ES-I3 (cell line): ENCODE data around the gene OR5AK2.
"Not testable (repeated sequence)": the region's sequence is repeated elsewhere in the genome, so short reads cannot be mapped to it uniquely, and the experiment has no call there.

ENCODE experiments used
- H3K36me3 ChIP-seq: 2 replicates; pipeline ENCODE4 v1.6.1; 2013; ENCODE audit warnings: mild to moderate bottlenecking, low read length, control low read depth, moderate library complexity; ENCODE audit not compliant: insufficient read depth
- H3K4me1 ChIP-seq: 2 replicates; pipeline ENCODE4 v1.6.1; 2013; ENCODE audit warnings: mild to moderate bottlenecking, control low read depth, low read length; ENCODE audit not compliant: insufficient read depth
- H3K9ac ChIP-seq: 2 replicates; pipeline ENCODE4 v1.6.1; 2013; ENCODE audit warnings: low read depth, mild to moderate bottlenecking, low read length, moderate library complexity
- H3K9me3 ChIP-seq: 2 replicates; pipeline ENCODE4 v1.6.1; 2013; ENCODE audit warnings: mild to moderate bottlenecking, low read length, moderate library complexity; ENCODE audit not compliant: control insufficient read depth, insufficient read depth

Gene OR5AK2

DNA sequence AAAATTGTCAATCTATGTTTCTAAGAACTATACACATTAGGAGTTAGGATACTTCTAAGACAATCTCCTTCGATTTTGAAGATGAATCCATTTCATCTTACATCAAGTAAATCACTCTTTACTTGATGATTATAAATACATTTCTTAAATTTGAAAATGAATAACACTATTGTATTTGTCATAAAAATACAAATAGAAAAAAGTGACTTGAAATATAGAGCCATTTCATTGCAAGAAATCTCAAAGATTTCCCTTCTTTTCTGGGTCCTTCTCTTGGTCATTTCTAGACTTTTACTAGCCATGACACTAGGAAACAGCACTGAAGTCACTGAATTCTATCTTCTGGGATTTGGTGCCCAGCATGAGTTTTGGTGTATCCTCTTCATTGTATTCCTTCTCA is at the start of gene OR5AK2:
OR5AK2 (plus strand) TSS at position 301 of the 400 bp plus-strand sequence; CDS start at position 301, 0 bp downstream.
- Histone ChIP-seq H3K9ac (no peak within 1 kb of the TSS), H3K4me1 (no peaks in the 10 kb centered on the region), H3K9me3 (no peaks in the 10 kb centered on the region; the same call in 1 of the 2 replicates), H3K36me3 (no peaks in the 10 kb centered on the region)

GRCh38 chr11:56945526-56945925 is 43.2 kb upstream of the OR5AK2 start:
- not testable (repeated sequence) for H3K36me3 ChIP-seq, H3K4me1 ChIP-seq, H3K9me3 ChIP-seq, H3K9ac ChIP-seq

DNA sequence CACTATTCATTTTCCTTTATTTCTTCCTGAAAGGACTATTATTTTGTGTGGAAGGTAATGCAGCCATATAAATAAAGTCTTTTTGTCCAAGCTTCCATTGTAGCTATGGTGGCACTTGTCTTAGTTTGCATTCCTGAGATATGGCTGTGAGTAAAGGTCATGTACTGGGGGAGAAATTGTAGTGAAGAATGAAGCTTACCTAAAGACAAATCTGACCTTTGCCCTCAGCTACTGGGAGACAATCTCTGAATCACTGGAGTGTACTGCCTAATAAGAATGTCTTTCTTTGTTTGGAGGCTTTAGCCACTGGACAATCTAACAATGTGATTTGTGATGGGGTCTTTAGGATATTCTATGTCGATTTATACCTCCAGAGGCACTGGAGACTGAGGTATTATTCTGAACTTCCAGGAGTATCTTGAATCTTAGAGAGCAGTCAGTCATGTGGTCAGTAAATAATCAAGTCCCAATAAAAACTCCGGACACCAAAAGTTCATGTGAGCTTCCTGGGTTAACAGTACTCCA is 39.7 kb upstream of the OR5AK2 start:
- Histone ChIP-seq H3K36me3 (no peaks in the 10 kb centered on the region), H3K9me3 (no peaks in the 10 kb centered on the region), H3K9ac (no peak overlapping the region), H3K4me1 (no peaks in the 10 kb centered on the region)

GRCh38 chr11:56950510-56950909 is 38.2 kb upstream of the OR5AK2 start:
- H3K4me1 ChIP-seq: no peaks in the 10 kb centered on the region
- H3K9me3 ChIP-seq: no peaks in the 10 kb centered on the region
- no peak overlapping the region for H3K9ac ChIP-seq
- no peaks in the 10 kb centered on the region for H3K36me3 ChIP-seq

- not testable (repeated sequence) for H3K36me3 ChIP-seq, H3K4me1 ChIP-seq, H3K9me3 ChIP-seq, H3K9ac ChIP-seq
Observed at GRCh38 chr11:56953907-56954306, 34.8 kb upstream of the OR5AK2 start.

DNA sequence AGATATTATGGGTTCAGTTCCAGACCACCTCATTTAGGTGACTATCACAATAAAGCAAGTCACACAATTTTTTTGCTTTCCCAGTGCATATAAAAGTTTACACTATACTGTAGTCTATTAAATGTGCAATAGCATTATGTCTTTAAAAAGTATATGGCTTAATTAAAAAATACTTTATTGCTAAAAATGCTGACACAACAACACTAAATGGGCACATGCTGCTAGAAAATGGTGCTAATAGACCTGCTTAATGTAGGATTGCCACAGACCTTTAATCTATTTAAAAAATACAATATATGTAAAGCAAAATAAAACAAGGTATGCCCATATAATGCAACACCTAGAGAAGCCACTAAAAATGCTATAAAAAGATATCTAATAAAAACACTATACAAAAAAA is 27.1 kb upstream of the OR5AK2 start:
- no peak overlapping the region for H3K9ac ChIP-seq
- H3K4me1 ChIP-seq: no peaks in the 10 kb centered on the region
- H3K36me3 ChIP-seq: no peaks in the 10 kb centered on the region
- H3K9me3 ChIP-seq: no peaks in the 10 kb centered on the region

- Histone ChIP-seq H3K9me3 (no peaks in the 10 kb centered on the region), H3K36me3 (no peaks in the 10 kb centered on the region), H3K9ac (no peak overlapping the region), H3K4me1 (no peaks in the 10 kb centered on the region)
Observed at GRCh38 chr11:56967726-56968125, 21.0 kb upstream of the OR5AK2 start.

- Histone ChIP-seq H3K36me3 (no peaks in the 10 kb centered on the region), H3K9ac (no peak overlapping the region), H3K9me3 (no peaks in the 10 kb centered on the region), H3K4me1 (no peaks in the 10 kb centered on the region)
Observed at GRCh38 chr11:56968524-56968923, 20.2 kb upstream of the OR5AK2 start.

- Histone ChIP-seq H3K9ac (no peak overlapping the region), H3K36me3 (no peaks in the 10 kb centered on the region), H3K4me1 (no peaks in the 10 kb centered on the region), H3K9me3 (no peaks in the 10 kb centered on the region)
Observed at GRCh38 chr11:56977314-56977713, 11.4 kb upstream of the OR5AK2 start.

DNA sequence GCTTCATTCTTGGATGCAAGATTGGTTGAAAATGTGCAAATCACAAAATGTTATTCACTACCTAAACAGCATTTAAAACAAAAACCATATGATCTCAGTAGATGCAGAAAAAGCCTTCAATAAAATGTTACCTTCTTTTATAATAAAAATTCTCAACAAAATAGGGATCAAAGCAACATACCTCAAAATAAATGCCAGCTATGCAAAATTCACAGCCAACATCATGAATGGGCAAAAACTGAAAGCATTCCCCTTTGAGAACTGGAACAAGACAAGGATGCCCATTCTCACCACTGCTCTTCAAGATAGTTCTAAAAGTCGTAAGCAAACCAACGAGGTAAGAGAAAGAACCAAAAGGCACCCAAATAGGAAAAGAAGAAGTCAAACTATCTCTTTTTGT is 2.0 kb downstream of the OR5AK2 start:
- Histone ChIP-seq H3K36me3 (no peaks in the 10 kb centered on the region), H3K9me3 (peaks cover 5% of the 10 kb centered on the region), H3K9ac (no peak overlapping the region), H3K4me1 (no peaks in the 10 kb centered on the region)

- H3K36me3 ChIP-seq: no peaks in the 10 kb centered on the region
- no peaks in the 10 kb centered on the region for H3K4me1 ChIP-seq
- no peak overlapping the region for H3K9ac ChIP-seq
- peaks cover 10% of the 10 kb centered on the region for H3K9me3 ChIP-seq
Observed at GRCh38 chr11:56994532-56994931, 5.8 kb downstream of the OR5AK2 start.

GRCh38 chr11:57001674-57002401 is 13.1 kb downstream of the OR5AK2 start:
- H3K4me1 ChIP-seq: no peaks in the 10 kb centered on the region
- H3K9ac ChIP-seq: no peak overlapping the region
- peaks cover 10% of the 10 kb centered on the region for H3K9me3 ChIP-seq
- no peaks in the 10 kb centered on the region for H3K36me3 ChIP-seq

- H3K36me3 ChIP-seq: no peaks in the 10 kb centered on the region
- no peak overlapping the region for H3K9ac ChIP-seq
- H3K4me1 ChIP-seq: no peaks in the 10 kb centered on the region
- H3K9me3 ChIP-seq: no peaks in the 10 kb centered on the region
Observed at GRCh38 chr11:57008373-57008772, 19.7 kb downstream of the OR5AK2 start.

GRCh38 chr11:57015679-57016078 is 27.0 kb downstream of the OR5AK2 start:
- Histone ChIP-seq H3K4me1 (no peaks in the 10 kb centered on the region), H3K36me3 (no peaks in the 10 kb centered on the region), H3K9me3 (no peaks in the 10 kb centered on the region), H3K9ac (no peak overlapping the region)

GRCh38 chr11:57031556-57031955 is 42.8 kb downstream of the OR5AK2 start:
- no peaks in the 10 kb centered on the region for H3K36me3 ChIP-seq
- no peaks in the 10 kb centered on the region for H3K9me3 ChIP-seq
- no peak overlapping the region for H3K9ac ChIP-seq
- H3K4me1 ChIP-seq: no peaks in the 10 kb centered on the region
